ENCODE measurements around the gene AICDA. TPM values are rescaled to one million over a fixed set of nuclear protein-coding genes. Genes with fewer than 3 reads are reported as not detected.

Gene AICDA
- total and polyA plus RNA-seq, 4 experiments from 2014 or later = not detected

Other genes with a start within 250 kb of the AICDA start
- not detected for gene CLEC6A, start 156.9 kb downstream of the AICDA start, total RNA-seq
- gene CLEC6A, start 156.9 kb downstream of the AICDA start, polyA plus RNA-seq = not detected
- gene CLEC4D, start 99.4 kb downstream of the AICDA start, total RNA-seq = not detected
- not detected for gene CLEC4D, start 99.4 kb downstream of the AICDA start, polyA plus RNA-seq
- gene CLEC4E, start 72.0 kb downstream of the AICDA start, total RNA-seq = under 1 TPM in 1 of 2 experiments, not detected in 1; 0.89 TPM
- not detected for gene CLEC4E, start 72.0 kb downstream of the AICDA start, polyA plus RNA-seq
- gene MFAP5, start 50.0 kb upstream of the AICDA start, total RNA-seq = not detected
- gene MFAP5, start 50.0 kb upstream of the AICDA start, polyA plus RNA-seq = not detected
- 10 to 100 TPM; 23.0 to 27.3 TPM for gene RIMKLB, start 85.1 kb upstream of the AICDA start, total RNA-seq
- 1 to 10 TPM; 2.9 to 4.7 TPM for gene RIMKLB, start 85.1 kb upstream of the AICDA start, polyA plus RNA-seq
- gene A2ML1, start 209.8 kb upstream of the AICDA start, total RNA-seq = not detected
- gene A2ML1, start 209.8 kb upstream of the AICDA start, polyA plus RNA-seq = not detected

All from CD4-positive, alpha-beta memory T cell (primary cell).